PFSK-1 (cell line): ENCODE measurements around the gene MBLAC1.

ENCODE experiments used
- FOXP2 ChIP-seq: optimal IDR thresholded peaks from 2 replicates; pipeline ENCODE3; 2011; ENCODE audit warnings: borderline replicate concordance, control low read depth, inconsistent platforms; ENCODE audit not compliant: insufficient read depth; ENCODE audit errors: extremely low read length, extremely low read depth
- POLR2AphosphoS5 ChIP-seq: IDR thresholded peaks from 2 replicates; pipeline ENCODE4 v1.6.1; 2012; ENCODE audit warnings: low read depth, mild to moderate bottlenecking, control low read depth, low read length, moderate library complexity
- REST ChIP-seq, 2 experiments: IDR thresholded peaks; 2 replicates each; pipeline versions ENCODE4 v1.6.1 to v1.8.0; 2011 to 2012; ENCODE audit warnings: low read depth in 2 of 2, low read length in 2 of 2, control low read depth in 1 of 2, inconsistent platforms in 1 of 2, mild to moderate bottlenecking in 1 of 2, moderate library complexity in 1 of 2; ENCODE audit not compliant: insufficient read depth in 1 of 2
- SIN3A ChIP-seq: IDR thresholded peaks from 2 replicates; pipeline ENCODE4 v1.6.1; 2012; ENCODE audit warnings: mild to moderate bottlenecking, low read length, moderate library complexity, borderline replicate concordance; ENCODE audit not compliant: insufficient read depth
- TAF1 ChIP-seq: IDR thresholded peaks from 2 replicates; pipeline ENCODE4 v1.6.1; 2012; ENCODE audit warnings: low read length, control low read depth, borderline replicate concordance; ENCODE audit not compliant: insufficient read depth

Gene MBLAC1

DNA sequence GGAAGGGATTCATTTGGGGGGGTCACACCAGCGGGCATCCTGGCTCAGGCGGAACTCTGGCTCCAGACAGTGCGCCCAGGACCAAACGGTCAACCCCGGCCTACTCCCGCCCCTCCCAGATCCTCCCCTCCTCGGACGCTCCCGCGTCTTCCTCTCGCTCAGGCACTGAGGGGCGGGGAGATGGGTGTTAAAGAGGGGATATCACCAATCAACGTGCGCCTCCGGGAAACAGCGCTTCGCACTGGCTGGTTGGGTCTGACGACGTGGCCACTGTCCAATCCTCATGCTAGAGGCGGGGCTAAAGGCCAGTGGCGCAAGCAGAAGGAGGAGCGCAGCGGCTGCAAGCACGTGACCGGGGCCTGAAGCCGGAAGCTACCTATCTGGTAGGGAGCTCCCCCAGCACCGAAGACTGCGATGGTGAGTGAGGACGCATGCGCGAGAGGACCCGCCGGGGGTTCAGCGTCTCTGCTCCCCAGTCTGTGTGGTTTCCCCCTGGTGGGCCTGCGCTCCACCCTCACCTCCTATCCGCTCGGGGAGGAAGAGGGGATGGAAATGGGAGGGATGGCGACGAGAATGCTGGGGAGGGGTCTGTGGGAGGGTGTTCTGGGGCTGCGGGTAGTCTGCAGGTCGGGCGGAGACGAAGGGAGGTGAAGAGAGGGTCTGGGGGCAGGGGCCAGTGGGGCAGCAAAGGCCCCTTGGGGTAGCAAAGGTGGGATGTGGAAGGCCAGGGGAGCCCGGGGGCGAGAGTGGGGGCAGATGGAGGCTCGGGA, 22.0 kb downstream of the MBLAC1 start, which contains the start of gene LAMTOR4:
LAMTOR4 (plus strand) TSS at position 360 of the 770 bp plus-strand sequence; CDS start at position 415, 55 bp downstream.
- TF ChIP-seq TAF1 (0 out of 2 replicates have a peak, but pooled peaks have one; percentile 44), POLR2AphosphoS5 (peak; percentile 77), REST (IDR thresholded peaks at IDR 0.05; ENCODE audit: insufficient read depth in 1 of 2, low read depth in 2 of 2, low read length in 2 of 2) (no peak), FOXP2 (peak; percentile 84), SIN3A (peak; percentile 39; the same call in 1 of the 2 replicates)

DNA sequence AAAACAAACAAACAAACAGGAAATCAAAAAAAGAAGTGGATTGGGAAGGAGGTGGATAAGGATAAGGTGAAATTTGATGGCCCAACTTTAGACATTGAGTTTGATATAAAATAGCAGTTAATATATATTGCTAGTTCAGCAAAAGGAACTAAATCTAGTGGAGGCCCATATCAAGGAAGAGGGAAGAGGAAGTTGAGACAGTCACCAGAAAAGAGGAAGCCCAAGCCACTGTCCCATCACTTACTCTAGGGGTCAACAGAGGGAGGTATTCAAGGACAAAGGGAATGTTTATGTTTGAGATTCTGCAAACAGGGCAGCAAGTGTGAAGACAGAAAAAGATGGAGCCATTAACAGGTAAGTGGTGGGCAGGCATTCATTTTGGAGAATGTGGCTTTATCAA, 25.6 kb downstream of the MBLAC1 start:
- no peak for TF ChIP-seq TAF1
- no peak for TF ChIP-seq FOXP2
- no peak for TF ChIP-seq POLR2AphosphoS5
- no peak for TF ChIP-seq REST (IDR thresholded peaks at IDR 0.05; ENCODE audit: insufficient read depth in 1 of 2, low read depth in 2 of 2, low read length in 2 of 2)
- TF ChIP-seq SIN3A = no peak

DNA sequence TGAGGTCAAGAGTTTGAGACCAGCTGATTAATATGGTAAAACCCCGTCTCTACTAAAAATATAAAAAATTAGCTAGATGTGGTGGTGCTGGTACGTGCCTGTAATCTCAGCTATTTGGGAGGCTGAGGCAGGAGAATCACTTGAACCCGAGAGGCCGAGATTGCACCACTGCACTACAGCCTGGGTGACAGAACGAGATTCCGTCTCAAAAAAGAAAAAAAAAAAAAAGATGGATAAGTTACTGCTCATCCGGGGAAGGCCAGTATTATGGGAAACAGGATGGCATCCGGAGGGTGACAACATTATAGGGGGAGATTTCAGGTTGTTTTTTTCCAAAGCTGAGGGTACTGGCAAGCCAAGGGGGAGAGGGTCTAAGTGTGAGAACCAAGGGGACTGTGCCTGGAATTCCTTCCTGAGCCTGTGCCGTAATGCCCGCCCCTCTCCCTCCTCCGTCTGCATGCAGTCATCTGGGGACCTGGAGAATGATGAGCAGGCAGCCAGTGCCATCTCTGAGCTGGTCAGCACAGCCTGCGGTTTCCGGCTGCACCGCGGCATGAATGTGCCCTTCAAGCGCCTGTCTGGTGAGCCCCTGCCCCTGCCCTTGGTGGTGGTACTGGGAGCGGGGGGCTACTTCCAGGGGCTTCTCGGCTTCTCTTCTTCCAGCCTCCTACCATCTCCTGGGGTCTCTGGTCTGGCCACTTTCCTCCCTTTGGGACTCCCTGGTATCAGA, 26.3 kb downstream of the MBLAC1 start:
- TF ChIP-seq POLR2AphosphoS5 (peak; percentile 11; the same call in 1 of the 2 replicates), SIN3A (no peak)

DNA sequence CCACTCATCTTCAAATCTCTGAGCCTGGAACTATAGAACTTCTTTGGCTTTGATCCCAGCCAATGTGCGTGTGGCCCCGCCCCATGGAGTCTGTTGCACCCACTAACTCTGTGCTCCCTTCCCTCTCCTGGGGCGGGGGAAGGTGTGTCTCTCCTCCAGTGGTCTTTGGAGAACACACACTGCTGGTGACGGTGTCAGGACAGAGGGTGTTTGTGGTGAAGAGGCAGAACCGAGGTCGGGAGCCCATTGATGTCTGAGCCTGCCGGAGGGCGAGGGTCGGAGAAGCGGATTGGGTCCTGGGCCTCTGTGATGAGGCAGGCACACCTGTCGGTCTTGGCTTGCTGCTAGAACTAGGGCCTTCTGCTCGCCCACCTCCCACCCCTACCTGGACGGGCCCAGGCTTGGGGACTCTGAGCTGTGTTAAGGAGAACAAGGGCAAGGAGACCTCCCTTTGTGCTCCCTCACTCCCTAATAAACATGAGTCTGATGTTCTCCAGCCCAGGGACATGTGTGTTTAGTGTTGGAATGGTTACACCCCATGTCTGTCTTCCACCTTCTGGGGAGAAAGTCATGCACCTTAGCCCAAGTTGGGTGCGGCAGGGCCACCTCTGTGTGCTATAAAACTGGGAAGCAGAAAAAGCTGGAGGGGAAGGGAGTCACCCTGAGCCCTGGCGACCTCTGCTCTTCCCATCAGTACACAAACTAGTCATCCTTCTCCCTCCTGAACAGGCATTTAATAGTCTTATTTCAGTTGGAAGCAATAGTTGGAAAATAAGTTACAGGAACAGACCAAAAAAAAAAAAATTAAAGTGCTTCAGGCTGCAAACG, 27.2 kb downstream of the MBLAC1 start:
- TF ChIP-seq TAF1 (no peak), POLR2AphosphoS5 (peak; percentile 8; the same call in 1 of the 2 replicates)

GRCh38 chr7:100154651-100155491, 28.1 kb downstream of the MBLAC1 start:
- TF ChIP-seq REST (IDR thresholded peaks at IDR 0.05; ENCODE audit: insufficient read depth in 1 of 2, low read depth in 2 of 2, low read length in 2 of 2) (no peak), TAF1 (no peak), SIN3A (no peak), POLR2AphosphoS5 (no peak; the same call in 1 of the 2 replicates), FOXP2 (no peak)
